Dendritic cell treated with granulocyte-macrophage colony-stimulating factor and Interleukin-4, amounts not matched to agents 40 ng/mL and 50 ng/mL, for 4 days (primary cell): ENCODE data around the gene MT1H.

Source experiments
- H3K27ac Mint-ChIP-seq: one replicate; pipeline ENCODE4 v1.8.0; 2022; ENCODE audit warnings: mild to moderate bottlenecking, mixed read lengths
- H3K27me3 Mint-ChIP-seq: one replicate; pipeline ENCODE4 v1.8.0; 2022; ENCODE audit warnings: mild to moderate bottlenecking, mixed read lengths
- H3K36me3 Mint-ChIP-seq: one replicate; pipeline ENCODE4 v1.8.0; 2022; ENCODE audit warnings: low read depth, mixed read lengths
- H3K4me1 Mint-ChIP-seq: one replicate; pipeline ENCODE4 v1.8.0; 2022; ENCODE audit warnings: low read depth, mixed read lengths
- H3K4me3 Mint-ChIP-seq: one replicate; pipeline ENCODE4 v1.8.0; 2022; ENCODE audit warnings: mild to moderate bottlenecking, moderate library complexity, mixed read lengths
- H3K9me3 Mint-ChIP-seq: one replicate; pipeline ENCODE4 v1.8.0; 2022; ENCODE audit warnings: mixed read lengths
- intact Hi-C: fragments of 100-400 bp; cut with micrococcal nuclease; formaldehyde crosslinking; loops from one replicate; pipeline ENCODE4 v1.15.0; 2022

The MT1H gene

GRCh38 chr16:56643833-56644232 is 25.8 kb upstream of the MT1H start:
- H3K9me3 Mint-ChIP-seq = no peaks in the 10 kb centered on the region
- H3K27ac Mint-ChIP-seq = peak overlapping the region; percentile 15
- peaks cover 23% of the 10 kb centered on the region for H3K4me1 Mint-ChIP-seq
- intact Hi-C loops = no loop called here
- H3K36me3 Mint-ChIP-seq = no peaks in the 10 kb centered on the region
- peak overlapping the region; percentile 64 for H3K4me3 Mint-ChIP-seq
- H3K27me3 Mint-ChIP-seq = peaks cover 92% of the 10 kb centered on the region

DNA sequence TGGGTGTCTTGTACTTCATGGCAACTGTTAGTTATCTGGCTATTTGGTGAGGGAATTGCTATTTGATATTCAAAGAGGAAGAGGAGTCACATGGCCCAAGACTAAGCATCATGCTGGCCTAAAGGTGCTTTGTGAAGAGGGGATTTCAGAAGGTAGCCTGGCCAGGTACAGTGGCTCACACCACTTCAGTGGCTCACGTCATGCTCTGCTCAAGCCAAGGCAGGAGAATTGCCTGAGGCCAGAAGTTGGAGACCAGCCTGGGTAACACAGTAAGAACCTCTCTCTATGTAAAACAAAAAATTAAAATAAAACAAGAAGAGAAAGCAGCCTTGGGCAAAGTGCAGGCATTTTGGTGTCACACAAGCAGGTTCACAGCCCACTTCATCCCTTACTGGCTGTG is 24.3 kb upstream of the MT1H start:
- H3K27ac Mint-ChIP-seq = no peak overlapping the region
- peaks cover 83% of the 10 kb centered on the region for H3K27me3 Mint-ChIP-seq
- peaks cover 23% of the 10 kb centered on the region for H3K4me1 Mint-ChIP-seq
- no peaks in the 10 kb centered on the region for H3K9me3 Mint-ChIP-seq
- no peak overlapping the region for H3K4me3 Mint-ChIP-seq
- intact Hi-C loops = no loop called here
- no peaks in the 10 kb centered on the region for H3K36me3 Mint-ChIP-seq

DNA sequence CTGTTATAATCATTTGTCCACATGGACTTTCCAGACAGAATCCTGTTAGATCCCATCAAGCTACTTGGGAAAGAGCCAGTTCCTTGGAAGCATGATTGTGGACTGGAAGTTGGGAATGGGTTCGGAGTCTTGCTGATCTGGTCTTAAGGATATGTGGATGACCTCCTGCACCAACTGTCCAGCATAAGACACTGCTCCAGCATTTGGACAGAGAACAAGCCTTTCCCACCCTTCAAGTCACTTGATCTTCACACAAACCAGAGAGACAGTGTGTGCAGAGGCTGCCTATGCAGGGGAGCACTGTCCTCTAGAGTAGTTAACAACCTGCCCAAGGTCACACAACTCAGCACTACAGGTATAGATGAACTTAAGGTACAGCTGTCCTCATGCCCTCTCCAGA is 23.8 kb upstream of the MT1H start:
- Mint-ChIP-seq H3K27me3 (peaks cover 78% of the 10 kb centered on the region), H3K4me1 (peaks cover 23% of the 10 kb centered on the region), H3K27ac (no peak overlapping the region), H3K4me3 (no peak overlapping the region), H3K36me3 (no peaks in the 10 kb centered on the region), H3K9me3 (no peaks in the 10 kb centered on the region)
- intact Hi-C loops = no loop called here

DNA sequence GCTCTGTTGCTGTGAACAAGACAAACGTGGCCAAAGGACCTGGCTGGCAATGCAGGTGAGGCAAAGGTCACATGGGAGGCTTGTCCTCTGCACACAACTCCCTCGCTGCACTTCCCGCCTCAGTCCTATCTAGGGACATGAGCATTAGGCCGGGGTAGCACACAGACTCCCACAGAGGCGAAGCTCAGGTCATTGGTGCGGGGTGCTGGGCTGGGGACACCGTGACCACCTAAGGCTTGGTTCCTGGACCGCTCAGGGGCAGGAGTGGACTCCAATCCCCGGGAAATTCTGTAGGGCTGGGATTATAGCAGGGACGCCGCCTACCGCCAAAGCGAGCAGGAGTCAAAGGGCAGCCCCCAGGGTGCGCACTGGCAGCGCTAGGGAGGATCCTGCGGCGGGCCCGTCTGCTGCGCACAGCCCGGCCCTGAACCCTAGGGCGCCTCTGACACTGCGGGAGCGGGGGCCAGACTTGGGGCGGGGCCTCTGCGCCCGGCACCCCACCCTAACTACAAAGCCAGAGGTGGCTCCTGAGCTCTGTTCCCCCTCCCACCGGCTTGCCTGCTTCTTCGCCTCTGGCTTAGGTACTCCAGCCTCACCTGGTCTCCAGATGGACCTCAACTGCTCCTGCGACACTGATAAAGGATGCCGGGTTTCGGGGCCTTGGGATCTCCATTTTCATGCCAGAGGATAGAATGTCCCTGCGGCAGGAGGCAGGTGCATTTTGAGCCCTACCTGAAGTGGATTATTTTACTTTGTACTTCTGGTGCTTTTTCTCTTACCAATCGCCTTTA is 21.8 kb upstream of the MT1H start:
- H3K36me3 Mint-ChIP-seq = no peaks in the 10 kb centered on the region
- H3K4me3 Mint-ChIP-seq = no peak overlapping the region
- H3K27ac Mint-ChIP-seq = no peak overlapping the region
- intact Hi-C loops = no loop called here
- H3K27me3 Mint-ChIP-seq = peaks cover 83% of the 10 kb centered on the region
- H3K4me1 Mint-ChIP-seq = peaks cover 20% of the 10 kb centered on the region
- no peaks in the 10 kb centered on the region for H3K9me3 Mint-ChIP-seq

GRCh38 chr16:56649271-56649670 is 20.3 kb upstream of the MT1H start:
- H3K4me1 Mint-ChIP-seq = peaks cover 9% of the 10 kb centered on the region
- H3K9me3 Mint-ChIP-seq = no peaks in the 10 kb centered on the region
- intact Hi-C loops = no loop called here
- H3K4me3 Mint-ChIP-seq = no peak overlapping the region
- peaks cover 79% of the 10 kb centered on the region for H3K27me3 Mint-ChIP-seq
- no peak overlapping the region for H3K27ac Mint-ChIP-seq
- H3K36me3 Mint-ChIP-seq = no peaks in the 10 kb centered on the region

GRCh38 chr16:56649820-56650219 is 19.8 kb upstream of the MT1H start:
- H3K4me1 Mint-ChIP-seq = peaks cover 15% of the 10 kb centered on the region
- no peaks in the 10 kb centered on the region for H3K36me3 Mint-ChIP-seq
- H3K27ac Mint-ChIP-seq = no peak overlapping the region
- H3K27me3 Mint-ChIP-seq = peaks cover 75% of the 10 kb centered on the region
- H3K9me3 Mint-ChIP-seq = no peaks in the 10 kb centered on the region
- no peak overlapping the region for H3K4me3 Mint-ChIP-seq
- intact Hi-C loops = no loop called here

- peaks cover 15% of the 10 kb centered on the region for H3K4me1 Mint-ChIP-seq
- H3K27me3 Mint-ChIP-seq = peaks cover 62% of the 10 kb centered on the region
- H3K4me3 Mint-ChIP-seq = no peak within 1 kb of the TSS
- H3K9me3 Mint-ChIP-seq = no peaks in the 10 kb centered on the region
- H3K36me3 Mint-ChIP-seq = no peaks in the 10 kb centered on the region
- intact Hi-C loops = no loop called here
- no peak within 1 kb of the TSS for H3K27ac Mint-ChIP-seq
Measured at GRCh38 chr16:56651586-56651985, 18.0 kb upstream of the MT1H start, which contains the start of gene MT1B. Gene MT1B (plus strand): TSS chr16:56651886. CDS start chr16:56651954, 68 bp downstream.

- no peaks in the 10 kb centered on the region for H3K9me3 Mint-ChIP-seq
- H3K27me3 Mint-ChIP-seq = peaks cover 58% of the 10 kb centered on the region
- no peak overlapping the region for H3K27ac Mint-ChIP-seq
- H3K4me1 Mint-ChIP-seq = peaks cover 21% of the 10 kb centered on the region
- H3K4me3 Mint-ChIP-seq = no peak overlapping the region
- intact Hi-C loops = no loop called here
- no peaks in the 10 kb centered on the region for H3K36me3 Mint-ChIP-seq
Measured at GRCh38 chr16:56652600-56652999, 17.0 kb upstream of the MT1H start.

DNA sequence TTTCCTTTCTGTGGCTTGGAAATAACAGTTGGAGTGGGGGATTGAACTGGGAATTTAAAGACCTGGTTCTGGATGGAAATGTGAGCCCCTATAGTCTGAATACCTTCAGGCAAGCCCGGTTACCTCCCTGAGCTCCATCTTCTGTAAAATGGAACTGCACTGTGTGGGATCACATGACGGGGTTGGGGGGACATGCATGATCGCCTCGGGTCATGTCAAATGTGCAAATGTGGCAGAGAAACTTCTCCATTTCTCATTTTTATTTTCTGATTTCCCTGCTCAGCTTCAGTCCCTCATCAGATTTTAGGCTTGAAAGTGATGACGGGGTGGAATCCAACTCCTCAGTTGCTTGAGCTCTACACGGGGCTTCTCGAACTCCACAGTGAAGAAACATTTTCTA is 16.4 kb upstream of the MT1H start:
- H3K36me3 Mint-ChIP-seq = no peaks in the 10 kb centered on the region
- H3K27ac Mint-ChIP-seq = no peak overlapping the region
- H3K27me3 Mint-ChIP-seq = peaks cover 57% of the 10 kb centered on the region
- intact Hi-C loops = no loop called here
- no peak overlapping the region for H3K4me3 Mint-ChIP-seq
- H3K4me1 Mint-ChIP-seq = peaks cover 27% of the 10 kb centered on the region
- H3K9me3 Mint-ChIP-seq = no peaks in the 10 kb centered on the region

- Mint-ChIP-seq H3K9me3 (no peaks in the 10 kb centered on the region), H3K27me3 (peaks cover 63% of the 10 kb centered on the region), H3K4me3 (peak within 1 kb of the TSS; percentile 85), H3K27ac (peak within 1 kb of the TSS; percentile 28), H3K4me1 (peaks cover 31% of the 10 kb centered on the region), H3K36me3 (no peaks in the 10 kb centered on the region)
- intact Hi-C loops = no loop called here
Measured at GRCh38 chr16:56657555-56658326, 11.9 kb upstream of the MT1H start, which contains the start of gene MT1F. Gene MT1F (plus strand): TSS chr16:56657959. CDS start chr16:56658059, 100 bp downstream.

DNA sequence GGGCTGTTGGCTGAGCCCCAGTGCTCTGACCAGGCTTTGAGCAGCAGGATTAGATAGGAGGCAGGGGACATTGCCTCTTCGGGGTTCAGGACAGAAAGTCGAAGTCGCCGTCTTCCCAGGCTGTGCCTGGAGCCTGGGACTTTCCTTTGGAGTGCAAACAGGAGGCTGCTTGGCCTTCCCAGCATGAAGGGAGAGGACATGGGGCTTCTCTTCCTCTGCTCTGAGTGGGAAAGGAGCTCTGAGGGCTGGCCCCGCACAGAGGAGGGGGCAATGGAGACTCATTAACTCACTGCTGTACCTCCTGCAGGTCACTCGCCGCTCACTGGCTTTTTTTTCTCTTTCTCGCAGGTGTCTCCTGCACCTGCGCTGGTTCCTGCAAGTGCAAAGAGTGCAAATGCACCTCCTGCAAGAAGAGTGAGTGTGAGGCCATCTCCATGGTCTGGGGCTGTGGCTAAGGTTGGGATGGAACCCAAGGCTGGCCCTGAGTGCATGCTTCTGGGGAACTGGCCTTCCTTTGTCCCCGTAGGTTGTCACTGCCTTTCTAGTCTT is 11.2 kb upstream of the MT1H start:
- peak overlapping the region; percentile 28 for H3K27ac Mint-ChIP-seq
- no peaks in the 10 kb centered on the region for H3K36me3 Mint-ChIP-seq
- H3K27me3 Mint-ChIP-seq = peaks cover 63% of the 10 kb centered on the region
- no peaks in the 10 kb centered on the region for H3K9me3 Mint-ChIP-seq
- peak overlapping the region; percentile 85 for H3K4me3 Mint-ChIP-seq
- intact Hi-C loops = no loop called here
- peaks cover 37% of the 10 kb centered on the region for H3K4me1 Mint-ChIP-seq

DNA sequence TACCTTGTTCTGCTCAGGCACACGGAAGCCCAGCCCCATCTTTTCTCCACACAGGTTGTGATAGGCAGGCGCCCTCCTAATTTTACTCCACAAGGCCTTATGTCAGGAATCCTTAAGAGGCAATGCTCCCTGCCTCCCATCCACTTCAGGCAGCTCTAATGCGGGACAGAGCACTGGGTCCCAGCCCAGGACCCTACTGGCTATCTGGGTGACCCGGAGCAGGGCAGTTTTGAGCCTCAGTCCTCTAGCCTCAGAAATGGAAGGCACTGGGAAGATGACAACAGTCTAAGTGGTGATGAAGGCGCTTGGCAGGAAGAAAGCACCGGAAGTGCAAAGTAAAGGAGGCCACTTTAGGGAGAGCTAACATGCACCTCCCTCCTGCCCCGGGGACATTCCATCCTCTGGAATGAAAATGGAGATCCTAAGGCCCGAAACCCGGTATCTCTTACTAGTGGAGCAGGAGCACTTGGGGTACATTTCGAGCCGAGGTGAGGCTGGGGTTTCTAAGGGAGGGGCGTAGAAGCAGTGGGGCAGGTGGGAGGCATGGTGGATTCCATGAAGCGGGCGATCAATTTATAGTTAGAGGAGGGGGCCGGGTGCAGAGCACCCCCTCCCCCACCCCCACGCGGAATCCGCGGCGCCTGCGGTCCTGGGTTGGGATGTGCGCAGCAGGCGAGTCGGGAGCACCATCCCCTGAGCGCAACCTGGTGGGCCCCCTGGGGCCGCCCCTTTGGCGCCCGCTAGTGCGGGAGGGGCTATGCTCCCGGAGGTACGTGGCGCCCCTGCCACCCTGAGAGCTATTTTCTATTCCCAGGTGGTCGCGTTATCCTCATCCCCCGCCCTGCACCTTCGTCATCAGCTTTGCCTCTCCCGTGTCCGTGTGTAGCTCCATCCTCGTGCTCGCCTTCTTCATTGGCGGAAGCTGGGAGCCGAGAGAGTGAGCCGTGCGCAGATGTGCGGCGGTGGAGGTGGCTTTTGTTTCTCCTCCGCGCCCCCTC is 7.0 kb upstream of the MT1H start:
- Mint-ChIP-seq H3K4me3 (no peak overlapping the region), H3K36me3 (no peaks in the 10 kb centered on the region), H3K4me1 (peaks cover 27% of the 10 kb centered on the region), H3K9me3 (no peaks in the 10 kb centered on the region), H3K27ac (no peak overlapping the region), H3K27me3 (peaks cover 86% of the 10 kb centered on the region)
- intact Hi-C loops = no loop called here

DNA sequence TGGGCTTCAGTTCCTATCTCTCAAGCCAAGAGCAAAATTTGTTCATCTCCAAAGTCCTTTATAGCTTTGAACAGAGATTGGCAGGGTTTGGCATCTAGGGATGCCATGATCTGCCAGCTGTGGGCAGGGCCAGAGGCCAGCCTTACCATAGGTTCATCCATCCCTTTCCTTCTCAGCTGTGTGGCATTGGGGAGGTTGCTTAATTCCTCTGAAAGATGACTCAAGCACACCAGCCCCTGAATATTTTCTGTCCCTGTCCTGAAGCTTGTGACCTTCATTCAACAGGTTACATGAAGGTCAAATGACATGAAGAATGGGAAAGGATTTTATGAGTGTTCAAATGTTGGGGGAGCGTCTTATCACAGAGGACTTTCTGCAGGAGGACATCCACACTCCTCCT is 5.1 kb upstream of the MT1H start:
- Mint-ChIP-seq H3K27ac (no peak overlapping the region), H3K4me1 (peaks cover 33% of the 10 kb centered on the region), H3K4me3 (no peak overlapping the region), H3K9me3 (no peaks in the 10 kb centered on the region), H3K27me3 (peaks cover 87% of the 10 kb centered on the region), H3K36me3 (no peaks in the 10 kb centered on the region)
- intact Hi-C loops = no loop called here
